SH-SY5Y (cell line): ENCODE measurements around the gene CRABP2.

ENCODE experiments used
- GATA2 ChIP-seq: IDR thresholded peaks from 2 replicates; pipeline ENCODE4 v1.6.1; 2011; ENCODE audit warnings: mild to moderate bottlenecking, low read depth, low read length
- GATA3 ChIP-seq: IDR thresholded peaks from 2 replicates; pipeline ENCODE4 v1.6.1; 2011; ENCODE audit warnings: low read depth, mild to moderate bottlenecking, low read length, moderate library complexity

DNA sequence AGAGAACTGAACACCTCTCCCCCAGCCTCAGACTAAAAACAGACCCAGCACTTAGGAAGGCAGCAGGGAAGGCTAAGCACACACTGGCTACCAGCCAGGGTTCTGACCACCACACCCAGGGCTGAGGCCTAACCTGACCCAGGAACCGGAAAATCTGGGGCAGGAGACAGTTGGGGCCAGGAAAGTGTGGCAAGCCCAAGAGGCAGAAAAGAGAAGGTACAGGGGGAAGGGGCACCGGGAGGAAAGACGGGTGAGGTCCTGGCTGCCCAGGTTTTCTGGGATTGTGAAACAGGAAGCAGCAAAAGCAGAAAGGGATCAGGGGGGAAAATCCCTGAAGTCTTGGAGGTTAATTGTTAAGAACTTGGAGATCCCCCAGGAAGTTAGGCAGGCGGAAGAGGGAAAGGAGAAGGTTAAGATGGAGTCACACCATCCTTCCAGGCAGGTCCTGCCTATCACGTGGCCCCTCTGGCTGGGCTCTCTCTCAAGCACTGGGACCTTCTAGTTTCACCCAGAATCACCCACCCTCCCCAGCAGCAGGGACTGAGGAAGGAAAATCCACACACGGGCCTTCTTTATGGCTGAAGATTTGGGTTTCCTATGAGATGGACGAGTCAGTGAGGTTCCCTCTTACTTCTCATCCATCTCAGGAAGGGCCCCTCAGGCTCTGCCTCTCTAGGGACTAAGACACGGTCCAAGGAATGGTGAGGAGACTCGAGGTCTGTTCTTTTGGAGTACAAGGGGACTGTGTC lies 43.5 kb upstream of the CRABP2 start:
- TF ChIP-seq GATA3 (no peak), GATA2 (no peak)
